ENCODE measurements around the gene DLGAP1.

DLGAP1 gene

GRCh38 chr18:3624935-3625741, 830.0 kb downstream of the DLGAP1 start:
- H3K27me3 Mint-ChIP-seq (ENCODE audit: low read depth): no peaks in the 10 kb centered on the region
- DNase-seq (ENCODE audit: low spot score): peak; percentile 83
- no peaks in the 10 kb centered on the region for H3K9me3 Mint-ChIP-seq
- no peaks in the 10 kb centered on the region for H3K36me3 Mint-ChIP-seq (ENCODE audit: low read depth)
- peak overlapping the region; percentile 81 for H3K27ac Mint-ChIP-seq
- peaks cover 22% of the 10 kb centered on the region for H3K4me1 Mint-ChIP-seq (ENCODE audit: low read depth)
- H3K4me3 Mint-ChIP-seq: peak overlapping the region; percentile 62

GRCh38 chr18:3624546-3624934, 830.6 kb downstream of the DLGAP1 start:
- no peaks in the 10 kb centered on the region for H3K27me3 Mint-ChIP-seq (ENCODE audit: low read depth)
- H3K27ac Mint-ChIP-seq: peak overlapping the region; percentile 81
- H3K4me1 Mint-ChIP-seq (ENCODE audit: low read depth): peaks cover 22% of the 10 kb centered on the region
- no peaks in the 10 kb centered on the region for H3K36me3 Mint-ChIP-seq (ENCODE audit: low read depth)
- DNase-seq (ENCODE audit: low spot score): no peak
- H3K9me3 Mint-ChIP-seq: no peaks in the 10 kb centered on the region
- peak overlapping the region; percentile 62 for H3K4me3 Mint-ChIP-seq

GRCh38 chr18:3623769-3624545, 831.1 kb downstream of the DLGAP1 start:
- no peaks in the 10 kb centered on the region for H3K9me3 Mint-ChIP-seq
- H3K4me1 Mint-ChIP-seq (ENCODE audit: low read depth): peaks cover 22% of the 10 kb centered on the region
- H3K36me3 Mint-ChIP-seq (ENCODE audit: low read depth): no peaks in the 10 kb centered on the region
- peak; percentile 37 for DNase-seq (ENCODE audit: low spot score)
- peak overlapping the region; percentile 81 for H3K27ac Mint-ChIP-seq
- H3K4me3 Mint-ChIP-seq: peak overlapping the region; percentile 62
- no peaks in the 10 kb centered on the region for H3K27me3 Mint-ChIP-seq (ENCODE audit: low read depth)

- no peak overlapping the region for H3K4me3 Mint-ChIP-seq
- no peaks in the 10 kb centered on the region for H3K9me3 Mint-ChIP-seq
- no peaks in the 10 kb centered on the region for H3K27me3 Mint-ChIP-seq (ENCODE audit: low read depth)
- H3K36me3 Mint-ChIP-seq (ENCODE audit: low read depth): no peaks in the 10 kb centered on the region
- no peak overlapping the region for H3K27ac Mint-ChIP-seq
- peaks cover 19% of the 10 kb centered on the region for H3K4me1 Mint-ChIP-seq (ENCODE audit: low read depth)
- DNase-seq (ENCODE audit: low spot score): no peak
Observed at GRCh38 chr18:3620146-3621119, 834.7 kb downstream of the DLGAP1 start.

- Mint-ChIP-seq H3K27me3 (ENCODE audit: low read depth) (no peaks in the 10 kb centered on the region), H3K4me3 (no peak overlapping the region), H3K27ac (no peak overlapping the region), H3K4me1 (ENCODE audit: low read depth) (peaks cover 15% of the 10 kb centered on the region), H3K9me3 (no peaks in the 10 kb centered on the region), H3K36me3 (ENCODE audit: low read depth) (no peaks in the 10 kb centered on the region)
- DNase-seq (ENCODE audit: low spot score): no peak
Observed at GRCh38 chr18:3619746-3620145, 835.4 kb downstream of the DLGAP1 start.

GRCh38 chr18:3619222-3619621, 835.9 kb downstream of the DLGAP1 start:
- DNase-seq (ENCODE audit: low spot score): no peak
- Mint-ChIP-seq H3K4me3 (no peak overlapping the region), H3K27ac (no peak overlapping the region), H3K27me3 (ENCODE audit: low read depth) (no peaks in the 10 kb centered on the region), H3K36me3 (ENCODE audit: low read depth) (no peaks in the 10 kb centered on the region), H3K4me1 (ENCODE audit: low read depth) (peaks cover 10% of the 10 kb centered on the region), H3K9me3 (no peaks in the 10 kb centered on the region)

- H3K36me3 Mint-ChIP-seq (ENCODE audit: low read depth): no peaks in the 10 kb centered on the region
- no peaks in the 10 kb centered on the region for H3K9me3 Mint-ChIP-seq
- H3K27me3 Mint-ChIP-seq (ENCODE audit: low read depth): no peaks in the 10 kb centered on the region
- no peak overlapping the region for H3K27ac Mint-ChIP-seq
- peaks cover 6% of the 10 kb centered on the region for H3K4me1 Mint-ChIP-seq (ENCODE audit: low read depth)
- H3K4me3 Mint-ChIP-seq: no peak overlapping the region
- no peak for DNase-seq (ENCODE audit: low spot score)
Observed at GRCh38 chr18:3616744-3617143, 838.4 kb downstream of the DLGAP1 start.

GRCh38 chr18:3616142-3616541, 839.0 kb downstream of the DLGAP1 start:
- peaks cover 5% of the 10 kb centered on the region for H3K4me1 Mint-ChIP-seq (ENCODE audit: low read depth)
- H3K36me3 Mint-ChIP-seq (ENCODE audit: low read depth): no peaks in the 10 kb centered on the region
- no peaks in the 10 kb centered on the region for H3K27me3 Mint-ChIP-seq (ENCODE audit: low read depth)
- no peaks in the 10 kb centered on the region for H3K9me3 Mint-ChIP-seq
- no peak overlapping the region for H3K27ac Mint-ChIP-seq
- no peak for DNase-seq (ENCODE audit: low spot score)
- H3K4me3 Mint-ChIP-seq: no peak overlapping the region

- DNase-seq (ENCODE audit: low spot score): no peak
- H3K9me3 Mint-ChIP-seq: no peaks in the 10 kb centered on the region
- no peak overlapping the region for H3K4me3 Mint-ChIP-seq
- H3K36me3 Mint-ChIP-seq (ENCODE audit: low read depth): no peaks in the 10 kb centered on the region
- peak overlapping the region; percentile 13 for H3K27ac Mint-ChIP-seq
- peaks cover 4% of the 10 kb centered on the region for H3K4me1 Mint-ChIP-seq (ENCODE audit: low read depth)
- no peaks in the 10 kb centered on the region for H3K27me3 Mint-ChIP-seq (ENCODE audit: low read depth)
Observed at GRCh38 chr18:3615374-3615985, 839.6 kb downstream of the DLGAP1 start.

- DNase-seq (ENCODE audit: low spot score): no peak
- H3K27ac Mint-ChIP-seq: no peak overlapping the region
Observed at GRCh38 chr18:3612315-3612714, 842.8 kb downstream of the DLGAP1 start.

GRCh38 chr18:3611313-3612090, 843.6 kb downstream of the DLGAP1 start:
- Mint-ChIP-seq H3K4me3 (no peak overlapping the region), H3K27ac (no peak overlapping the region), H3K9me3 (no peaks in the 10 kb centered on the region), H3K27me3 (ENCODE audit: low read depth) (no peaks in the 10 kb centered on the region), H3K36me3 (ENCODE audit: low read depth) (peaks cover 2% of the 10 kb centered on the region), H3K4me1 (ENCODE audit: low read depth) (peaks cover 23% of the 10 kb centered on the region)
- no peak for DNase-seq (ENCODE audit: low spot score)

More at GRCh38 chr18:3612315-3612714, 842.8 kb downstream of the DLGAP1 start:
- H3K4me3 Mint-ChIP-seq: no peak overlapping the region
- peaks cover 21% of the 10 kb centered on the region for H3K4me1 Mint-ChIP-seq (ENCODE audit: low read depth)
- no peaks in the 10 kb centered on the region for H3K27me3 Mint-ChIP-seq (ENCODE audit: low read depth)
- H3K36me3 Mint-ChIP-seq (ENCODE audit: low read depth): peaks cover 2% of the 10 kb centered on the region
- no peaks in the 10 kb centered on the region for H3K9me3 Mint-ChIP-seq

GRCh38 chr18:3610813-3611212, 844.3 kb downstream of the DLGAP1 start:
- no peak overlapping the region for H3K27ac Mint-ChIP-seq
- H3K4me3 Mint-ChIP-seq: no peak overlapping the region
- no peaks in the 10 kb centered on the region for H3K27me3 Mint-ChIP-seq (ENCODE audit: low read depth)
- H3K4me1 Mint-ChIP-seq (ENCODE audit: low read depth): peaks cover 23% of the 10 kb centered on the region
- DNase-seq (ENCODE audit: low spot score): no peak
- no peaks in the 10 kb centered on the region for H3K9me3 Mint-ChIP-seq
- peaks cover 2% of the 10 kb centered on the region for H3K36me3 Mint-ChIP-seq (ENCODE audit: low read depth)
